ENCODE results near the gene PRICKLE3. TPM values are rescaled to one million over a fixed set of nuclear protein-coding genes. Genes with fewer than 3 reads are reported as not detected.
"Not testable (repeated sequence)": the region's sequence is repeated elsewhere in the genome, so short reads cannot be mapped to it uniquely, and the experiment has no call there.

The PRICKLE3 gene
- total RNA-seq, 1 donor from 2014 or later, result 18.5 TPM

- H3K4me3 ChIP-seq (ENCODE audit: low read depth, low read length), result no peak overlapping the region
- TF ChIP-seq, protein P1, sequence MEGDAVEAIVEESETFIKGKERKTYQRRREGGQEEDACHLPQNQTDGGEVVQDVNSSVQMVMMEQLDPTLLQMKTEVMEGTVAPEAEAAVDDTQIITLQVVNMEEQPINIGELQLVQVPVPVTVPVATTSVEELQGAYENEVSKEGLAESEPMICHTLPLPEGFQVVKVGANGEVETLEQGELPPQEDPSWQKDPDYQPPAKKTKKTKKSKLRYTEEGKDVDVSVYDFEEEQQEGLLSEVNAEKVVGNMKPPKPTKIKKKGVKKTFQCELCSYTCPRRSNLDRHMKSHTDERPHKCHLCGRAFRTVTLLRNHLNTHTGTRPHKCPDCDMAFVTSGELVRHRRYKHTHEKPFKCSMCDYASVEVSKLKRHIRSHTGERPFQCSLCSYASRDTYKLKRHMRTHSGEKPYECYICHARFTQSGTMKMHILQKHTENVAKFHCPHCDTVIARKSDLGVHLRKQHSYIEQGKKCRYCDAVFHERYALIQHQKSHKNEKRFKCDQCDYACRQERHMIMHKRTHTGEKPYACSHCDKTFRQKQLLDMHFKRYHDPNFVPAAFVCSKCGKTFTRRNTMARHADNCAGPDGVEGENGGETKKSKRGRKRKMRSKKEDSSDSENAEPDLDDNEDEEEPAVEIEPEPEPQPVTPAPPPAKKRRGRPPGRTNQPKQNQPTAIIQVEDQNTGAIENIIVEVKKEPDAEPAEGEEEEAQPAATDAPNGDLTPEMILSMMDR (conservative IDR thresholded peaks at IDR 0.05; ENCODE audit: low read depth, low read length), result no peak
- DNase-seq (ENCODE audit: low read depth), result no peak
These were observed 38.2 kb downstream of the PRICKLE3 start for GRCh38 chrX:49147936-49148335.

DNA sequence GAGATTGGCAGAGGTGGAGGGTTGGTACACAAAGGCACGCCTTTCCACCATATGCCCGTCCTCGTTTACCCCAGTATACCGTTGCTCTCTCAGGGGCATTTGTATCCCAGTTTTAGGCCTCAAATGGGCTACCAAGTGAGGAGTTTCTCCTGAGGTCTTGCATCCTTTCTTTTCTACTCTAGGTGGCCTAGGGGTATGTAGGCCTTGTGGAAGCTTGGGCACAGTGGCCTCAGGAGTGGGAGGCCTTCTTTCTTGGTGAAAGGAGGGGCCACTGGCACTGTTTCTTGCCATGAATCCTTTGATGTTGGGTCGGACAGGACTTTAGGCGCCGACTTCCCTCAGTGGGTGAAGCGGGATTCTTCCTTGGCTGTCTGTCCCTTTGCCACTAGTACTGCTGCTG is 38.9 kb downstream of the PRICKLE3 start:
- TF ChIP-seq, protein P1 (conservative IDR thresholded peaks at IDR 0.05; ENCODE audit: low read depth, low read length), result no peak
- DNase-seq (ENCODE audit: low read depth), result no peak
- H3K4me3 ChIP-seq (ENCODE audit: low read depth, low read length), result no peak overlapping the region

- DNase-seq (ENCODE audit: low read depth); H3K4me3 ChIP-seq (ENCODE audit: low read depth, low read length): not testable (repeated sequence)
These were observed 43.0 kb downstream of the PRICKLE3 start for GRCh38 chrX:49143154-49143553.

GRCh38 chrX:49142264-49142663 is 43.9 kb downstream of the PRICKLE3 start:
- TF ChIP-seq, protein P1 (conservative IDR thresholded peaks at IDR 0.05; ENCODE audit: low read depth, low read length), result peak; percentile 31
- not testable (repeated sequence) for DNase-seq (ENCODE audit: low read depth); H3K4me3 ChIP-seq (ENCODE audit: low read depth, low read length)

DNA sequence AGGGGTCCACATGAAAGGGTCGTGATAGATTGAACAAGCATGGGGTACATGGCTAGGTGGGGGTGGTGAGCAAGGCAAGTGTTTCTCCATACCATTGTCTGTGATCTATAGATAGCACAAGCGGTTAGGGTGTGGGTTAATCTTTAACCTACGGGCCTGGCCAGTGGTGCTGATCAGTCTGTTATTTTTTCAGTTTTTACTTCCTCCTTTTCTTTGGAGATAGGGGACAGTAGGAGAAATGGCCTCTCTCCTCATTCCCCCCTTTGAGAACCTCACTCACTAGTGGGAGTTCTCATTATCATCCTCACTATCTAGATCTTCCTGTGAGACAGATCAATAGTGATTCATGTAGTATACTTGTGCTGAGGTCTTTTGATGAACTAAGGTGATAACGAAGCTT is 46.5 kb downstream of the PRICKLE3 start:
- no peak for DNase-seq (ENCODE audit: low read depth)
- TF ChIP-seq, protein P1 (conservative IDR thresholded peaks at IDR 0.05; ENCODE audit: low read depth, low read length), result no peak
- H3K4me3 ChIP-seq (ENCODE audit: low read depth, low read length), result no peak overlapping the region

GRCh38 chrX:49137492-49137891 is 48.7 kb downstream of the PRICKLE3 start:
- TF ChIP-seq, protein P1 (conservative IDR thresholded peaks at IDR 0.05; ENCODE audit: low read depth, low read length), result no peak
- H3K4me3 ChIP-seq (ENCODE audit: low read depth, low read length), result no peak overlapping the region
- DNase-seq (ENCODE audit: low read depth), result no peak

GRCh38 chrX:49133759-49134158 is 52.4 kb downstream of the PRICKLE3 start:
- DNase-seq (ENCODE audit: low read depth), result no peak
- TF ChIP-seq, protein P1 (conservative IDR thresholded peaks at IDR 0.05; ENCODE audit: low read depth, low read length), result no peak
- H3K4me3 ChIP-seq (ENCODE audit: low read depth, low read length), result no peak overlapping the region

GRCh38 chrX:49132275-49132674 is 53.9 kb downstream of the PRICKLE3 start:
- not testable (repeated sequence) for DNase-seq (ENCODE audit: low read depth); H3K4me3 ChIP-seq (ENCODE audit: low read depth, low read length)
